Measurements from ENCODE around the gene LBHD1.

Gene LBHD1

GRCh38 chr11:62649486-62649885 is 22.6 kb downstream of the LBHD1 start:
- no peak overlapping the region for H3K27ac ChIP-seq (replicated peaks)
- no peak overlapping the region for H3K4me3 ChIP-seq (replicated peaks; ENCODE audit: insufficient read depth, low read length)
- no peak for DNase-seq (ENCODE audit: low read depth in 1 of 2, low spot score in 1 of 2)
- no peaks in the 10 kb centered on the region for H3K27me3 ChIP-seq (ENCODE audit: insufficient read depth, poor library complexity, severe bottlenecking)
- TF ChIP-seq REST (IDR thresholded peaks at IDR 0.05; ENCODE audit: insufficient replicate concordance, low read depth) (no peak), POLR2AphosphoS5 (IDR thresholded peaks at IDR 0.05; ENCODE audit: low read depth) (no peak), CTCF (IDR thresholded peaks at IDR 0.05; ENCODE audit: insufficient read depth, low read length) (no peak), GABPA (IDR thresholded peaks at IDR 0.05; ENCODE audit: low read depth) (no peak), SPI1 (IDR thresholded peaks at IDR 0.05; ENCODE audit: borderline replicate concordance, low read depth) (no peak)

GRCh38 chr11:62648967-62649364 is 23.1 kb downstream of the LBHD1 start:
- DNase-seq (ENCODE audit: low read depth in 1 of 2, low spot score in 1 of 2), result no peak
- TF ChIP-seq REST (IDR thresholded peaks at IDR 0.05; ENCODE audit: insufficient replicate concordance, low read depth) (no peak), SPI1 (IDR thresholded peaks at IDR 0.05; ENCODE audit: borderline replicate concordance, low read depth) (no peak), CTCF (IDR thresholded peaks at IDR 0.05; ENCODE audit: insufficient read depth, low read length) (no peak), GABPA (IDR thresholded peaks at IDR 0.05; ENCODE audit: low read depth) (no peak), POLR2AphosphoS5 (IDR thresholded peaks at IDR 0.05; ENCODE audit: low read depth) (no peak)
- H3K4me3 ChIP-seq (replicated peaks; ENCODE audit: insufficient read depth, low read length), result no peak overlapping the region
- H3K27ac ChIP-seq (replicated peaks), result no peak overlapping the region
- H3K27me3 ChIP-seq (ENCODE audit: insufficient read depth, poor library complexity, severe bottlenecking), result no peaks in the 10 kb centered on the region

GRCh38 chr11:62648185-62648966 is 23.7 kb downstream of the LBHD1 start:
- no peak for TF ChIP-seq GABPA (IDR thresholded peaks at IDR 0.05; ENCODE audit: low read depth)
- no peak for TF ChIP-seq POLR2AphosphoS5 (IDR thresholded peaks at IDR 0.05; ENCODE audit: low read depth)
- no peak for TF ChIP-seq SPI1 (IDR thresholded peaks at IDR 0.05; ENCODE audit: borderline replicate concordance, low read depth)
- TF ChIP-seq CTCF (IDR thresholded peaks at IDR 0.05; ENCODE audit: insufficient read depth, low read length), result no peak
- no peak for TF ChIP-seq REST (IDR thresholded peaks at IDR 0.05; ENCODE audit: insufficient replicate concordance, low read depth)
- DNase-seq (ENCODE audit: low read depth in 1 of 2, low spot score in 1 of 2), result no peak
- Histone ChIP-seq H3K27ac (replicated peaks) (no peak overlapping the region), H3K27me3 (ENCODE audit: insufficient read depth, poor library complexity, severe bottlenecking) (no peaks in the 10 kb centered on the region), H3K4me3 (replicated peaks; ENCODE audit: insufficient read depth, low read length) (no peak overlapping the region)
